Heart left ventricle (tissue), 13 donors: ENCODE measurements around the gene CACNB2.

Source experiments
- POLR2A ChIP-seq, 2 donors: fragments of 450-650 bp; IDR thresholded peaks; one replicate each; pipeline ENCODE4 v1.6.1; 2017; ENCODE audit warnings: antibody characterized with exemption in 2 of 2, mild to moderate bottlenecking in 2 of 2, moderate library complexity in 2 of 2
- TF ChIP-seq, protein P1 (sequence below), 12 donors: fragments of 200-600 bp; sonication (generic) in 4 of 12; IDR thresholded peaks; one replicate each; pipeline versions ENCODE4 v1.5.0 to v1.8.0; 2018 to 2022; ENCODE audit warnings: antibody characterized with exemption in 12 of 12, mild to moderate bottlenecking in 5 of 12
- donor health status: ischemic (EF 13 %, LVEDD 7.1; RV severe dilation, severe dysfunction).
- donor health status: DM: no; HTN: yes; CAD: no.
- donor health status: DM: no; HTN: no; CAD: no.
- donor health status: ischemic (EF 25% LVEDD 6.9; RV normal size, moderate dysfunction).
- donor health status: ischemic (EF 25% LVEDD 5.7; RV mildly dilated, moderate dysfunction).
- donor health status: ischemic (EF 35%, LVEDD 5.7; RV mildly dilated, moderate dysfunction).
- donor health status: nonischemic (EF 11% LVEDD 7.7; RV severe dilation, severe dysfunction).
- donor health status: DM: yes; HTN: yes; CAD: no.
- donor health status: PGD.
- donor health status: ischemic (EF 29% LVEDD 5.4; RV normal size, mild dysfunction).
- donor health status: nonischemic (EF 23%, LVEDD 6.1; RV moderate dilation, normal function).

DNA sequence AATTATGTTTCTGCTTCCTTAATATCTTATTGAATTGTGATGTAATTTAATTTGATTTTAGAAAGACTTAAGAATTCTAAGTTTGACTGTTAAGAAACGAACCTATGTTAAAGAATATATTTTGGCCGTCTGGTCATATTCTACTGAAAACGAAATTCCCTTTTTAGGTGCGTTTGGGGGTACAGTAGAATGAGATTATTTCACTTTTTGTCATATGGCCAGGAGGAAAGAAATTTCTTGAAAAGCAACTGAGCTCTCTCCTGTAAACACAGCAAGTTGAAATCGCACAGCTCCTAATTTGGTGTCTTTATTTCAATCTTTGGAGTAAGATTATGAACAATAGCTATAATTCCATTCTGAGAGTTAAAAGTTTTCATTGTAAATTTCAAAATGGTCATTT is 227.6 kb downstream of the CACNB2 start:
- TF ChIP-seq, protein P1, sequence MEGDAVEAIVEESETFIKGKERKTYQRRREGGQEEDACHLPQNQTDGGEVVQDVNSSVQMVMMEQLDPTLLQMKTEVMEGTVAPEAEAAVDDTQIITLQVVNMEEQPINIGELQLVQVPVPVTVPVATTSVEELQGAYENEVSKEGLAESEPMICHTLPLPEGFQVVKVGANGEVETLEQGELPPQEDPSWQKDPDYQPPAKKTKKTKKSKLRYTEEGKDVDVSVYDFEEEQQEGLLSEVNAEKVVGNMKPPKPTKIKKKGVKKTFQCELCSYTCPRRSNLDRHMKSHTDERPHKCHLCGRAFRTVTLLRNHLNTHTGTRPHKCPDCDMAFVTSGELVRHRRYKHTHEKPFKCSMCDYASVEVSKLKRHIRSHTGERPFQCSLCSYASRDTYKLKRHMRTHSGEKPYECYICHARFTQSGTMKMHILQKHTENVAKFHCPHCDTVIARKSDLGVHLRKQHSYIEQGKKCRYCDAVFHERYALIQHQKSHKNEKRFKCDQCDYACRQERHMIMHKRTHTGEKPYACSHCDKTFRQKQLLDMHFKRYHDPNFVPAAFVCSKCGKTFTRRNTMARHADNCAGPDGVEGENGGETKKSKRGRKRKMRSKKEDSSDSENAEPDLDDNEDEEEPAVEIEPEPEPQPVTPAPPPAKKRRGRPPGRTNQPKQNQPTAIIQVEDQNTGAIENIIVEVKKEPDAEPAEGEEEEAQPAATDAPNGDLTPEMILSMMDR (IDR thresholded peaks at IDR 0.05) = no peak
- no peak for TF ChIP-seq POLR2A (IDR thresholded peaks at IDR 0.05)
